HG03457 (cell line): ENCODE results near the gene THAP12.
"Not testable (repeated sequence)": the region's sequence is repeated elsewhere in the genome, so short reads cannot be mapped to it uniquely, and the experiment has no call there.

ENCODE experiments used
- ATAC-seq: cut with Tn5 transposase; IDR thresholded peaks from one replicate; pipeline ENCODE4 v1.9.1; 2021; ENCODE audit warnings: moderate number of reproducible peaks; ENCODE audit not compliant: unreplicated experiment

The THAP12 gene, protein sequence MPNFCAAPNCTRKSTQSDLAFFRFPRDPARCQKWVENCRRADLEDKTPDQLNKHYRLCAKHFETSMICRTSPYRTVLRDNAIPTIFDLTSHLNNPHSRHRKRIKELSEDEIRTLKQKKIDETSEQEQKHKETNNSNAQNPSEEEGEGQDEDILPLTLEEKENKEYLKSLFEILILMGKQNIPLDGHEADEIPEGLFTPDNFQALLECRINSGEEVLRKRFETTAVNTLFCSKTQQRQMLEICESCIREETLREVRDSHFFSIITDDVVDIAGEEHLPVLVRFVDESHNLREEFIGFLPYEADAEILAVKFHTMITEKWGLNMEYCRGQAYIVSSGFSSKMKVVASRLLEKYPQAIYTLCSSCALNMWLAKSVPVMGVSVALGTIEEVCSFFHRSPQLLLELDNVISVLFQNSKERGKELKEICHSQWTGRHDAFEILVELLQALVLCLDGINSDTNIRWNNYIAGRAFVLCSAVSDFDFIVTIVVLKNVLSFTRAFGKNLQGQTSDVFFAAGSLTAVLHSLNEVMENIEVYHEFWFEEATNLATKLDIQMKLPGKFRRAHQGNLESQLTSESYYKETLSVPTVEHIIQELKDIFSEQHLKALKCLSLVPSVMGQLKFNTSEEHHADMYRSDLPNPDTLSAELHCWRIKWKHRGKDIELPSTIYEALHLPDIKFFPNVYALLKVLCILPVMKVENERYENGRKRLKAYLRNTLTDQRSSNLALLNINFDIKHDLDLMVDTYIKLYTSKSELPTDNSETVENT

DNA sequence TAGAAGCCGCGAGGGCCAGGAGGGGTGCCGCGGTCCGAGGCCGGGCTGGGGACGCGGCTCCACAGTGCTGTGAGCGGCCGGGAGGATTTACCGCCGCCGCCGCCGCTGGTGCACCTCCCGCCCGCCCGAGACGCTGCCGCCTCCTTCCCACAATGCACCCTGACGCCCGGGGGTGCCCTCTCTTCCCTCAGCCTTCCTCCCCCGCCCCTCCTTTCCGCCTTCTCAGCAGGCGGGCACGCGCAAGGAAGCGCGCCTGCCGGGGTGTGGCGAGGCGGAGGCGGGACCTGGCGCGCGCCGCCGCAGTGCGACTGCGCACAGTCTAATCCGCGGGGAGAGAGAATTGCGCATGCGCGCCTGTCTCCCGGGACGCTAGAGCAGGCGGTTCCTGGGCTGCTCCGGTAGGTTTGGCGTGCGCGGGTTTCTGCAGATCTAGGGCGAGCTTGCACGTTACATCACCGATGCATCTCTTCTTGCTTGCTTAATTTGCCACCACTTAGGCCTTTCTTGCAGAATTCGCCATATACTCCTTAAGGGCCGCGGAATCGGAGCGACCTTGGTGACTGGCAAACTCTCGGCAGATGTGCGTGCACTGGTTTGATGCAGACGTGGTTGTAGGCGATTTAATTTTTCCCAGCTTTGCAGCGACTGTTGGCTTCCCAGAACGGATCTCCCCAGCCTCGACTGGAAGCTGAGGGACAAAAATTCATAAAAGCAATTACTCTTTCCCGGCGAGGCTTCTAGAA is at the start of gene THAP12, which contains the start of gene GVQW3:
Gene THAP12 (minus strand): TSS at position 156 of the 743 bp plus-strand sequence. CDS start 296 bp downstream, outside the sequence.
Gene GVQW3 (plus strand): TSS at position 347 of the 743 bp plus-strand sequence. CDS start 506 bp downstream, outside the sequence.
- ATAC-seq: peak; percentile 60

GRCh38 chr11:76426660-76427059 is 45.7 kb upstream of the THAP12 start:
- no peak for ATAC-seq

DNA sequence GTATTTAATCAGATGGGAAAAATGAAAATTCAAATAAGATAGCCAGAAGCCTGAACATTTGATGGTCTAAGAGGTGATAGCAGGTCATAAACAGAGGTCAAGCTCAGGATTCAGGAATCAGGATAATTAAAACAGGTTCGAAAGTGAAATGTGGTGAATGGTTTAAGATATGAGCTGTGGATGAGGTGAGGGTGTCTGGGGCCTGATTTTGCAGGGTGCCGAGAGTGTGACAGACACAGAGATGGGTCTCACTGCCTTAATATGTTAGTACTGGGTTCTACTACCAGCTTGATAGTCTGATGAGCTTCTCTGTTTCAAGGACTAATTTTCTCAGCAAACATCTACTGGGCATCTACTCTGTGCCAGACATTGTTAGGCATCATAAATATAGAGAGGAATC is 44.0 kb upstream of the THAP12 start:
- ATAC-seq: no peak

- ATAC-seq: no peak
Measured at GRCh38 chr11:76424379-76424778, 43.4 kb upstream of the THAP12 start.

GRCh38 chr11:76419896-76420295 is 39.0 kb upstream of the THAP12 start:
- ATAC-seq: no peak

GRCh38 chr11:76415073-76415472 is 34.1 kb upstream of the THAP12 start:
- ATAC-seq: no peak

DNA sequence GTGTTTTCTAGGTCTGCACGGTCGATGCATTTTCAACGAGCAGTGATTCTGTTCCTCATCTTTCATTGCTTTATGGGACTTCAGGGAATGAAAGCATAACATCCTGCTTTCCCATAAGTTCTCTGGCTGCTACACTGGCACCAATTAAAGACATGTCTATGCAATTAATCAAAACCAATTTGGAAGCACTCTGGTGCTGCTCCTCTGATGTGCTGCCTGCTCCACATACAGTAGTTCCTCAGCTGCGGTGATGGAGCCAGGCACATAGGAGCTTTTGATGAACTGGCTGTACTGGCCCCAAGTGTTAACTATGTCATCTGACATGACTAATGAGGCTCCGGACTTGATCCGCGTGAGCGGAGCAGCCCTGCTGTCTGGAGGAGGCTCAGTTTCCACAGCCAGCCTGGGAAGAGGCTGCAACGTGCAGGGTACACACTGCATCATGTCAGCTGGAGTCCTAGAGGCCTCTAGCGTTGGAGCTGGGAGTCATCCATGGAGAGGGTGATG is 30.0 kb upstream of the THAP12 start:
- no peak for ATAC-seq

DNA sequence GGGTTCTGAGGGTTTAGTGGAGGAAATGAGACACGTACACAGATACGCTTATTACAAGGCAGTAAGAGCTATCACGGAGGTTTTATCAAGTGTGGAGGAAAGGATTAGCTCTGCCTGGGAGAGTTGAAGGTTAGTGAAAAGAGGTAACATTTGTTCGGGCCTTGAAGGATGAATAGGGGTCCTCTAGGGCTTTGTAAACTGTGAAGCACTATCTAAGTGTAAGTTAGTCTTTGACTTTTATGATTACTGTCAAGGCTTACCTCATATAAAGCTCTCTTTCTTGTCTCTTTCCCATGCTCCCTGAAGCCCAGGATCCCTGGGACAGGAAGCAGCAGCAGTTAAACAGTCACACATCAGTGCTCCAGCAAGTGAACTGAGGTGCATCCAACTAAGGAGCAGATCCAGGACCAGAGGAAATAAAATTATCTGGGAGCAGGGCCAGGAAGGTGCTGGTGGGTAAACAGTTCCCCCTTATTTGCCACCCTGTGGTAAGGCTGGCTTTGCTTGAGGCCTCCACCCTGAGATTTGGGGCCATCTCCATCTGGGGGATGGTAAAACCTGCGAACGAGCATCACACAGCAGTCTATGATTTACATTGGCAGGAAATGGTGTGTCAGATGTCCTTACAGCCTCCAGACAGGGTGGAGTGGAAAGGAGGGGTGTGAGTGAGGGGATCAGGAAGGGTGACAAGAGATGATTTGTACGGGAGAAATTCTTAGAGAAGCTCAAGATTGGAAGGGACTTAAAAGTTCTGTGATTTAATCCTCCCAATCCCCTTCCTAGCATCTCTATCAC is 27.4 kb upstream of the THAP12 start:
- ATAC-seq: no peak

GRCh38 chr11:76406359-76406758 is 25.4 kb upstream of the THAP12 start:
- no peak for ATAC-seq

- not testable (repeated sequence) for ATAC-seq
Measured at GRCh38 chr11:76401484-76401883, 20.6 kb upstream of the THAP12 start.

DNA sequence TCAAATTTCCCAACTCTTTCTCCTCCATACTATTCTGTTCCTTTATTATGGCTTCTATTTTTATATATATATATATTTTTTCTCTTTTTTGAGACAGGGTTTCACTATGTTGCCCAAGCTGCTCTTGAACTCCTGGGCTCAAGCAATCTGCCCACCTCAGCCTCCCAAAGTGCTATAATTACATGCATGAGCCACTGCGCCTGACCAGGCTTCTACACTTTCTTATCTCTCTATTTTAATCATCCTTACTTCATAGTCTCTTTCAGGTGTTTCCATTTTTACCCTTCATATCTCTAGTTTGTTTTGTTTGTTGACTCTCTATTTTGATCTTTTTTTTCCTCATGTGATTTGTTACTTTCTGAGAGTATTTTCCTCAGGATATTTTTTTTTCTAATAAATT is 20.0 kb upstream of the THAP12 start:
- ATAC-seq: no peak

DNA sequence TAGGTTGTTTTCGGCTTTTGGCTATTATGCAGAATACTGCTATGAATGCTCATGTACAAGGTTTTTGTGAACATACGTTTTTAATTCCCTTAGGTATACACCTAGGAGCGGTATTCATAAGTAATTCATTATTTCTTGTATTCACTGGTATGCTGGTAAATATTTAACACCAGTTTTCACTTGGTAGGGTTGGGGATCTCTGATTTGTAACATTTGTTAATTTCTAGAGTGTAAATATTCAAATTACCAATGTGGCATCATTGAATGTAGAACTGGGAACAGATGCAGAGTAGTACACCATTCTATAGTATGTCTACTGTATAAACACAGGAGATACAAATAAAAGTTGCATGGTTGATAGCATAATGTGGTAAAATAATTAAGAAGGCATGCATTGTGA is 16.5 kb upstream of the THAP12 start:
- ATAC-seq: no peak

- ATAC-seq: no peak
Measured at GRCh38 chr11:76395296-76395695, 14.4 kb upstream of the THAP12 start.

- no peak for ATAC-seq
Measured at GRCh38 chr11:76394411-76394810, 13.5 kb upstream of the THAP12 start.

GRCh38 chr11:76392870-76393269 is 11.9 kb upstream of the THAP12 start:
- ATAC-seq: no peak

- ATAC-seq: no peak
Measured at GRCh38 chr11:76391811-76392475, 11.0 kb upstream of the THAP12 start.

- no peak for ATAC-seq
Measured at GRCh38 chr11:76391021-76391420, 10.1 kb upstream of the THAP12 start.

DNA sequence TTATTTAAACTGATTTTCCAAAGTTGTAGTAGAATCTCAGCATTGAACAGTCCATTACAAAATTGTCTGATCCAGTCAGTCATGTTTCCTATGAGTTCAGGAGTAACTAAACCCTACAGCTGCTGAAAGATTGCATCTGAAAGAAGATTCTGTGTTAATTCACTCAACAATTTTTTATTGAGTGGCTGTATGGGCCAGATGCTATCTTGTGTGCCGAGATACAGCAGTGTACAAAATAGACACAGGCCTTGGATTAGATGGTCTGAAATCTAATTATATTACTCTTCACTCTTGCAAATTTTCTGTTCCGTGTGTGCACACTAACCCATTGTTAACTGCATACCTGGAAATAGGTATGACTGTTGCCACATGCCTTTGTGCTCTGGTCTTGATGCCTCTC is 7.5 kb upstream of the THAP12 start:
- ATAC-seq: no peak

GRCh38 chr11:76385903-76386302 is 5.0 kb upstream of the THAP12 start:
- no peak for ATAC-seq

- no peak for ATAC-seq
Measured at GRCh38 chr11:76382209-76382608, 1.3 kb upstream of the THAP12 start.
